Neural progenitor cell (in vitro differentiated cells): ENCODE measurements around the gene FAM193B.

Source experiments
- EZH2 ChIP-seq: fragments of 200-600 bp; sonication (generic); IDR thresholded peaks from 2 replicates; pipeline ENCODE4 v1.6.1; 2017; ENCODE audit warnings: antibody characterized with exemption, mild to moderate bottlenecking, moderate library complexity
- TF ChIP-seq, protein P1 (sequence below): fragments of 200-600 bp; sonication (generic); IDR thresholded peaks from 2 replicates; pipeline ENCODE4 v1.5.1; 2017; ENCODE audit warnings: antibody characterized with exemption, mild to moderate bottlenecking

DNA sequence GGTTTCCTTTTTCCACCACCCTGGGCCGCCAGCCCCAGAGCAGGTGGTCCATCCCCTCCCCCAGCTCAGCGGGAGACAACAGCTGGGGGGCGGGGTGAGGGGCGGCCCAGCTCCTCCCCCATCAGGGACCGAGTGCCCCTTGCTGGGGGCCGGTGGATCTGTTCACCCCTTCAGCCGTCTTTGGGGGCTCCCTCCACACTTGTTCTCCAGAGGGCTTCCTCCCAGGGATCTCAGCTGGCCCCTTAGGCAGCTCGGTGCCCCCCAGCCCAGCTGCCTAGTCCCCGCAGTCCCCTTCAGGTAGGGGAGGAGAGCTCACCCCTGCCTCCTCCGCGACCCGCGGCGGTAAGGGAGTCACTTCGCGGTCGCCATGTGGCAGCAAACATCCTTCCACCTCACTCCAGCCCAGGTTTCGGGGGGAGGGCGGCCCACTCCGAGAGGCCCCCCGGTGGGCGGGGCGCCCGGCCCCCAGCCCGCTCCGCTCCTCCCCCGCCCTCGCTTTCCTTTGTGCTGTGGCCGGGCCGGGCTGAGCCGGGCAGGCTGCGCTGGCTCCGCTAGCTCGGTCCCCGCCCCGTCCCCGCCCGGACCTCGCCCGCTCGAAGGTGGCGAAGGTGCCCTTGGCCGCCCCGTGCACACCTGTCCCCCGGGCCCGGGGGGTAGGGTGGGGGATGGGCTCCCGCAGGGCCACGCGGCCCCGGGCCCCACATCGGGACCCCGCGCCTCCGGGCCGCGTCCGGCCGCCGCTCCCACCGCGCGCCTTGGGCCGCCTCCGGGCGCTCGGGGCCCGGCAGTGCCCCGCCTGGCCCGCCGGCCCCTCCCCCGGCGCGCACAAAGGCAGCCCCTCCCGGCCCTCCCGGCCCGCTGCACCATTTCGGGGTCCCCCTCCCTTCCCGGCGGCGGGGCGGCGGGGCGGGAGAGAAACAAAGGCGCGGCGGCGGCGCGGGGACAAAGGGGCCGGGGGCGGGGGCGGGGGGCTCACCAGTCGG, 81.6 kb downstream of the FAM193B start:
- TF ChIP-seq, protein P1, sequence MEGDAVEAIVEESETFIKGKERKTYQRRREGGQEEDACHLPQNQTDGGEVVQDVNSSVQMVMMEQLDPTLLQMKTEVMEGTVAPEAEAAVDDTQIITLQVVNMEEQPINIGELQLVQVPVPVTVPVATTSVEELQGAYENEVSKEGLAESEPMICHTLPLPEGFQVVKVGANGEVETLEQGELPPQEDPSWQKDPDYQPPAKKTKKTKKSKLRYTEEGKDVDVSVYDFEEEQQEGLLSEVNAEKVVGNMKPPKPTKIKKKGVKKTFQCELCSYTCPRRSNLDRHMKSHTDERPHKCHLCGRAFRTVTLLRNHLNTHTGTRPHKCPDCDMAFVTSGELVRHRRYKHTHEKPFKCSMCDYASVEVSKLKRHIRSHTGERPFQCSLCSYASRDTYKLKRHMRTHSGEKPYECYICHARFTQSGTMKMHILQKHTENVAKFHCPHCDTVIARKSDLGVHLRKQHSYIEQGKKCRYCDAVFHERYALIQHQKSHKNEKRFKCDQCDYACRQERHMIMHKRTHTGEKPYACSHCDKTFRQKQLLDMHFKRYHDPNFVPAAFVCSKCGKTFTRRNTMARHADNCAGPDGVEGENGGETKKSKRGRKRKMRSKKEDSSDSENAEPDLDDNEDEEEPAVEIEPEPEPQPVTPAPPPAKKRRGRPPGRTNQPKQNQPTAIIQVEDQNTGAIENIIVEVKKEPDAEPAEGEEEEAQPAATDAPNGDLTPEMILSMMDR, result no peak
- no peak for TF ChIP-seq EZH2
